Endodermal cell (in vitro differentiated cells): ENCODE data around the gene P2RX5. TPM values are rescaled to one million over a fixed set of nuclear protein-coding genes. Genes with fewer than 3 reads are reported as not detected.
A peak's percentile ranks its signal among the peaks of the same experiment; 100 is the strongest.

Source experiments
- DNase-seq: peaks from one replicate; pipeline ENCODE4 v3.0.0-alpha.2; 2017
- H3K27ac ChIP-seq: 2 replicates; pipeline ENCODE4 v1.5.1; 2013; ENCODE audit warnings: mild to moderate bottlenecking, low read depth, low read length, moderate library complexity
- H3K27me3 ChIP-seq: 2 replicates; pipeline ENCODE4 v1.6.1; 2013; ENCODE audit warnings: mild to moderate bottlenecking, low read length, moderate library complexity; ENCODE audit not compliant: insufficient read depth, control insufficient read depth, poor library complexity, severe bottlenecking
- H3K36me3 ChIP-seq: 2 replicates; pipeline ENCODE4 v1.7.0; 2013; ENCODE audit warnings: mild to moderate bottlenecking, low read length, moderate library complexity; ENCODE audit not compliant: control insufficient read depth, insufficient read depth
- H3K4me1 ChIP-seq: one replicate; pipeline ENCODE4 v1.7.0; 2013; ENCODE audit warnings: low read length; ENCODE audit not compliant: control insufficient read depth, insufficient read depth
- H3K4me3 ChIP-seq: 2 replicates; pipeline ENCODE4 v1.5.1; 2013; ENCODE audit warnings: mild to moderate bottlenecking, low read length, moderate library complexity
- H3K9ac ChIP-seq: 2 replicates; pipeline ENCODE4 v1.6.1; 2013; ENCODE audit warnings: mild to moderate bottlenecking, low read length, moderate library complexity; ENCODE audit not compliant: poor library complexity, severe bottlenecking; ENCODE audit errors: extremely low read depth
- H3K9me3 ChIP-seq: 2 replicates; pipeline ENCODE4 v1.6.1; 2013; ENCODE audit warnings: mild to moderate bottlenecking, low read length, moderate library complexity; ENCODE audit not compliant: control insufficient read depth
- H3K27ac Mint-ChIP-seq: 2 replicates; pipeline ENCODE4 v1.8.0; 2020; ENCODE audit warnings: mixed read lengths
- H3K27me3 Mint-ChIP-seq: 2 replicates; pipeline ENCODE4 v1.8.0; 2021; ENCODE audit warnings: mild to moderate bottlenecking, mixed read lengths; ENCODE audit not compliant: insufficient read depth
- H3K36me3 Mint-ChIP-seq: 2 replicates; pipeline ENCODE4 v1.8.0; 2020; ENCODE audit warnings: low read depth, mixed read lengths
- H3K4me1 Mint-ChIP-seq: 2 replicates; pipeline ENCODE4 v1.8.0; 2020; ENCODE audit warnings: mixed read lengths
- H3K4me3 Mint-ChIP-seq: 2 replicates; pipeline ENCODE4 v1.8.0; 2020; ENCODE audit warnings: mild to moderate bottlenecking, moderate library complexity, mixed read lengths
- H3K9me3 Mint-ChIP-seq: 2 replicates; pipeline ENCODE4 v1.8.0; 2020; ENCODE audit warnings: mild to moderate bottlenecking, mixed read lengths
- WGBS, 2 experiments: methylation state at CpG; one replicate each; pipeline versions ENCODE4 v1.1.5 to v1.1.7; 2013; ENCODE audit warnings: missing lambda C conversion rate in 2 of 2, mixed read lengths in 1 of 2; ENCODE audit not compliant: insufficient coverage in 1 of 2, insufficient read length in 1 of 2; 5-methylcytosine and 5-hydroxymethylcytosine counted together
- total RNA-seq, 2 donors: library from RNA; stranded (reverse); fragmentation: NEBNext Ultra II Directional in 1 of 2; extraction: Animal tissue kit (Norgen Biotek cat#: 25700) in 1 of 2; gene quantifications; 2 replicates in 1 of 2; 3 replicates in 1 of 2; pipeline ENCODE4 v1.2.1, GENCODE V29; 2021
- TF ChIP-seq, protein P1 (sequence below): fragments of 200-600 bp; sonication (generic); conservative IDR thresholded peaks from 2 replicates; pipeline ENCODE4 v1.5.0; 2021; ENCODE audit warnings: antibody characterized with exemption, mild to moderate bottlenecking

The P2RX5 gene
- total RNA-seq, 2 donors from 2014 or later, result 0.46 to 0.57 TPM

DNA sequence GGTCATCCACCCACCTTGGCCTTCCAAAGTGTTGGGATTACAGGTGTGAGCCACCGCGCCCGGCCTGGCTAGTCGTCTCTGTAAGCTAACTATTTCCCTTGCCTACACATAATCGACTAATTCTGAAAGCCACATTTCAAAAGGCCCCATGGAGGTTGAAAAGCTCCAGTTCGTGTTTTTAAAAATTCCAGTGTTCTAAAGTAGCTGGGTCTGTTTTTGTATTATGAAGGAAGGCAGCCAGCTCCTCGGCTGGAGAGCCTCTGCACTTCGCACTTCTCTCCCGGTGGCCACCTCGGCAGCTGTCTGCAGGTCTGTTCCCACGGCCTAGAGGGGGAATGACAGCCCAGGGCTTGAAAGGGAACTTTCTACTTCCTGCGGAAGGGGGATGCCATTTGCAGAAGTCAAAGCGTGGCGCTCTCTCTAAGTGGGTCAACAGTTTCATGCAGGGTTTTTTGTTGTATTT, 44.7 kb upstream of the P2RX5 start:
- 87% methylated on average over 9 to 14 of the region's 14 CpGs for WGBS, 2 experiments
- Mint-ChIP-seq H3K9me3 (no peaks in the 10 kb centered on the region), H3K27me3 (peaks cover 6% of the 10 kb centered on the region), H3K4me1 (peaks cover 9% of the 10 kb centered on the region), H3K4me3 (no peak overlapping the region), H3K27ac (no peak overlapping the region), H3K36me3 (no peaks in the 10 kb centered on the region)
- peak; percentile 70 for DNase-seq
- Histone ChIP-seq H3K27me3 (no peaks in the 10 kb centered on the region), H3K27ac (no peak overlapping the region), H3K4me1 (no peaks in the 10 kb centered on the region), H3K9me3 (no peaks in the 10 kb centered on the region), H3K36me3 (no peaks in the 10 kb centered on the region), H3K9ac (no peak overlapping the region), H3K4me3 (no peak overlapping the region)
- TF ChIP-seq, protein P1, sequence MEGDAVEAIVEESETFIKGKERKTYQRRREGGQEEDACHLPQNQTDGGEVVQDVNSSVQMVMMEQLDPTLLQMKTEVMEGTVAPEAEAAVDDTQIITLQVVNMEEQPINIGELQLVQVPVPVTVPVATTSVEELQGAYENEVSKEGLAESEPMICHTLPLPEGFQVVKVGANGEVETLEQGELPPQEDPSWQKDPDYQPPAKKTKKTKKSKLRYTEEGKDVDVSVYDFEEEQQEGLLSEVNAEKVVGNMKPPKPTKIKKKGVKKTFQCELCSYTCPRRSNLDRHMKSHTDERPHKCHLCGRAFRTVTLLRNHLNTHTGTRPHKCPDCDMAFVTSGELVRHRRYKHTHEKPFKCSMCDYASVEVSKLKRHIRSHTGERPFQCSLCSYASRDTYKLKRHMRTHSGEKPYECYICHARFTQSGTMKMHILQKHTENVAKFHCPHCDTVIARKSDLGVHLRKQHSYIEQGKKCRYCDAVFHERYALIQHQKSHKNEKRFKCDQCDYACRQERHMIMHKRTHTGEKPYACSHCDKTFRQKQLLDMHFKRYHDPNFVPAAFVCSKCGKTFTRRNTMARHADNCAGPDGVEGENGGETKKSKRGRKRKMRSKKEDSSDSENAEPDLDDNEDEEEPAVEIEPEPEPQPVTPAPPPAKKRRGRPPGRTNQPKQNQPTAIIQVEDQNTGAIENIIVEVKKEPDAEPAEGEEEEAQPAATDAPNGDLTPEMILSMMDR, result no peak

DNA sequence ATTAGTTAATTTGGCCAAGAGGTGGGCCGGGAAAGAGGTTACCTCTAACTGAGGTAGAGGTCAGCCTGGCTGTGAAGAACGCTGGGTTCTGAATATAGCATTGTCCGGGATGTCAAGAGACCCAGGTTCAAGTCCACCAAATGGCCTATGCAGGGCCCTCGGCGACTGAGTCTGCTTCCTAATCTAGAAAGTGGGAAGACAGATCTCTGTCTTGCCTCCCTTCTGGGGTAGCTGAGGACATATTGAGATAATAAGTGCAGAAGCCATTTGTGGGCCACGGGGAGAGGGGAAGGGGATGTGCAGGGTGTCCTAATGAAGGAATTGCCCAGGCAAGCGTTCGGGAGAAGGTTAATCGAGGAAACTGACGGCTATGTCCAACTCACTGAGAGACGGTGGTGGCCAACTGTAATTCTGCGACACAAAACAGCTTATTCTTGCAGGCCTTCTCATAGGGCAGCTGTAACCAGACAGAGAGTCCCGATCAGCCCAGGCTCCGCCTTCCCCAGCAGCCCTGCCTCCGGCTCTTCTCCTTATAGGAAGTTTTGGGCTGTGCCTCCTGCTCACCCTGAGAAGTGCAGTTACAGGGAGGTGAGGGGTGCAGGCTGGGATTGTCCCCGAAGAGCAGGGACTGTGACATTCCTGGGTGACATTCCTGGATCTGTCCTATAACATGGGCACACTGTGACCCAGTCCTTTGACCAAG, 43.6 kb upstream of the P2RX5 start:
- Mint-ChIP-seq H3K9me3 (no peaks in the 10 kb centered on the region), H3K4me3 (no peak overlapping the region), H3K27ac (no peak overlapping the region), H3K4me1 (peaks cover 9% of the 10 kb centered on the region), H3K27me3 (peaks cover 6% of the 10 kb centered on the region), H3K36me3 (no peaks in the 10 kb centered on the region)
- TF ChIP-seq, protein P1, result no peak
- peak; percentile 75 for DNase-seq
- H3K4me1 ChIP-seq, result no peaks in the 10 kb centered on the region
- H3K9ac ChIP-seq, result no peak overlapping the region
- no peak overlapping the region for H3K4me3 ChIP-seq
- 89 to 93% methylated on average over 15 to 16 of the region's 16 CpGs for WGBS, 2 experiments
- H3K9me3 ChIP-seq, result no peaks in the 10 kb centered on the region
- no peaks in the 10 kb centered on the region for H3K27me3 ChIP-seq
- H3K27ac ChIP-seq, result no peak overlapping the region
- H3K36me3 ChIP-seq, result no peaks in the 10 kb centered on the region

DNA sequence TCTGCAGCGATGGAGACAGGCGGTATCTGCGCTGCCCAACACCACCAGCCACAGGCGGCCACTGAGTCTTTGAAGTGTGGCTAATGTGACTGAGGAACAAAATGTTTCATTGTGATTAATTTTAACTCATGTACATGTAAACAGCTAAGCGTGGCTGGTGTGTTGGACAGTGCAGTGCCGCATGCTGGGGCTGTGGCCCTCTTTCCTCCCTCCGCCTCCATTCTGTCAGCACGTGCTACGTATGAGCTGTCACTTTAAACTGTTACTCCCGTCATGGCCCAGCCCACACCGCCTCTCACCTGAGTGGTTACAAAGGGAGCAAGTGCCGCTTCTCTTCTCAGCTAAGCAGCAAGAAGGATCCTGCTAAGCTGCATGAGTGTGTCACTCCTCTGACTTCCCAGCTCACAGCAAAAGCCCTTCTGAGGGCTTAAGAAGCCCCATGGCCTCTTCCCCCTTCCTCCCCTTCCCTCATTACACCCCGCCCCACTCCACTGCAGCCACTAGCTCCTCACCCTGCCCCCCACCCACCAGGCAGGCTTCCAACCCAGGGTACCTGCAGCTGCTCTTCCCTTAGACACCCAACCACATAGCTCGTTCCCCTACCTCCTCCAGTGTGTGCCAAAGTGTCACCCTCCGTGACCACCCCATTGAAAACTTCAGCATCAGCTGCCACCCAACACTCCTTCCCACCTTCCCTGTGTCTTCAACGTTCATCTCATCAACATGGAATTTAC, 42.8 kb upstream of the P2RX5 start:
- 65 to 74% methylated on average over 11 to 16 of the region's 16 CpGs for WGBS, 2 experiments
- Histone ChIP-seq H3K27ac (no peak overlapping the region), H3K4me1 (no peaks in the 10 kb centered on the region), H3K9me3 (no peaks in the 10 kb centered on the region), H3K9ac (no peak overlapping the region), H3K27me3 (no peaks in the 10 kb centered on the region), H3K36me3 (no peaks in the 10 kb centered on the region), H3K4me3 (no peak overlapping the region)
- Mint-ChIP-seq H3K36me3 (no peaks in the 10 kb centered on the region), H3K4me1 (peaks cover 9% of the 10 kb centered on the region), H3K27ac (no peak overlapping the region), H3K4me3 (no peak overlapping the region), H3K27me3 (peaks cover 6% of the 10 kb centered on the region), H3K9me3 (no peaks in the 10 kb centered on the region)
- TF ChIP-seq, protein P1, result no peak
- peak; percentile 85 for DNase-seq
